Measurements from ENCODE around the gene SPDYE11.
"Not testable (repeated sequence)": the region's sequence is repeated elsewhere in the genome, so short reads cannot be mapped to it uniquely, and the experiment has no call there.

The SPDYE11 gene, protein sequence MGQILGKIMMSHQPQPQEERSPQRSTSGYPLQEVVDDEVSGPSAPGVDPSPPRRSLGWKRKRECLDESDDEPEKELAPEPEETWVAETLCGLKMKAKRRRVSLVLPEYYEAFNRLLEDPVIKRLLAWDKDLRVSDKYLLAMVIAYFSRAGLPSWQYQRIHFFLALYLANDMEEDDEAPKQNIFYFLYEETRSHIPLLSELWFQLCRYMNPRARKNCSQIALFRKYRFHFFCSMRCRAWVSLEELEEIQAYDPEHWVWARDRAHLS

DNA sequence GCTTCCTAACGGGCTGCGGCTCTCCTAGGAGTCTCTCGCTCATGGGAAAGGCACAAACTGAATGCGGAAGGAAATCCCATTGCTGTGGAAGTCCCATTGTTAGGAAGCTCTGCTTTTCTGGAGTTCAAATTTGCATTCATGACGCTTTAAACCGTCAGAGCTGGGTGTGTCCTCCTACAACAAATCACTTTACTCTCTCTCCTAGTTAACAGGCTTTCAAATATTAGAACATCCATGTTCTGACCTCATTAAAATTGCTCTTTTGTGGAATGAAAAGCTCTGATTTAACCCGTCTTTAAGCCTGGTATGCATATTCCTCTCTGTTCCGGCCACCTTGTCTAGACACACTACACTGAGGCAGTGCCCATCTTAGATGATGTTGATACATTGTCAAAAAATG, at the start of gene SPDYE11:
SPDYE11 (minus strand) TSS at position 101 of the 400 bp plus-strand sequence. CDS start 1,800 bp downstream, outside the sequence.
- not testable (repeated sequence) for DNase-seq (ENCODE audit: low read depth)

DNA sequence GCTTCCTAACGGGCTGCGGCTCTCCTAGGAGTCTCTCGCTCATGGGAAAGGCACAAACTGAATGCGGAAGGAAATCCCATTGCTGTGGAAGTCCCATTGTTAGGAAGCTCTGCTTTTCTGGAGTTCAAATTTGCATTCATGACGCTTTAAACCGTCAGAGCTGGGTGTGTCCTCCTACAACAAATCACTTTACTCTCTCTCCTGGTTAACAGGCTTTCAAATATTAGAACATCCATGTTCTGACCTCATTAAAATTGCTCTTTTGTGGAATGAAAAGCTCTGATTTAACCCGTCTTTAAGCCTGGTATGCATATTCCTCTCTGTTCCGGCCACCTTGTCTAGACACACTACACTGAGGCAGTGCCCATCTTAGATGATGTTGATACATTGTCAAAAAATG, 28.2 kb upstream of the SPDYE11 start, which contains the start of gene SPDYE9:
SPDYE9 (minus strand) TSS at position 101 of the 400 bp plus-strand sequence. CDS start 1,800 bp downstream, outside the sequence.
- DNase-seq (ENCODE audit: low read depth): not testable (repeated sequence)

DNA sequence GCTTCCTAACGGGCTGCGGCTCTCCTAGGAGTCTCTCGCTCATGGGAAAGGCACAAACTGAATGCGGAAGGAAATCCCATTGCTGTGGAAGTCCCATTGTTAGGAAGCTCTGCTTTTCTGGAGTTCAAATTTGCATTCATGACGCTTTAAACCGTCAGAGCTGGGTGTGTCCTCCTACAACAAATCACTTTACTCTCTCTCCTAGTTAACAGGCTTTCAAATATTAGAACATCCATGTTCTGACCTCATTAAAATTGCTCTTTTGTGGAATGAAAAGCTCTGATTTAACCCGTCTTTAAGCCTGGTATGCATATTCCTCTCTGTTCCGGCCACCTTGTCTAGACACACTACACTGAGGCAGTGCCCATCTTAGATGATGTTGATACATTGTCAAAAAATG, 28.0 kb downstream of the SPDYE11 start, which contains the start of gene SPDYE8:
SPDYE8 (minus strand) TSS at position 101 of the 400 bp plus-strand sequence. CDS start 1,800 bp downstream, outside the sequence.
- not testable (repeated sequence) for DNase-seq (ENCODE audit: low read depth)

DNA sequence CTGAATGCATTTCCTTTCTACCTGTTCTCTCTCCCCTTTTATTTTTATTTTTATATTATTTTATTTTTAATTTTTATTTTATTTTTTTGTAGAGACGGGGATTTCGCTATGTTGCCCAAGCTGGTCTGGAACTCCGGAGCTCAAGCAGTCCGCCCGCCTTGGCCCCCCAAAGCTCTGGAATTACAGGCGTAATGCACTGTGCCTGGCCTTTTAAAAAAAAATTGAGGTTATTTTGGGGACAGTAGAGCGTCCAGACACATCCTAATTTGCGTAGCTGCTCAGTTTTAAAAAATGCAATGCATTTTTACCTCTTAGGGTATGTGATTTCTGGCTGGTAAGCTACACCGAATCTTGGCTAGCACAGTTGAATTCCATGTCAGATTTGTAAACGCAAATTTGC, 51.2 kb downstream of the SPDYE11 start:
- DNase-seq (ENCODE audit: low read depth): not testable (repeated sequence)

DNA sequence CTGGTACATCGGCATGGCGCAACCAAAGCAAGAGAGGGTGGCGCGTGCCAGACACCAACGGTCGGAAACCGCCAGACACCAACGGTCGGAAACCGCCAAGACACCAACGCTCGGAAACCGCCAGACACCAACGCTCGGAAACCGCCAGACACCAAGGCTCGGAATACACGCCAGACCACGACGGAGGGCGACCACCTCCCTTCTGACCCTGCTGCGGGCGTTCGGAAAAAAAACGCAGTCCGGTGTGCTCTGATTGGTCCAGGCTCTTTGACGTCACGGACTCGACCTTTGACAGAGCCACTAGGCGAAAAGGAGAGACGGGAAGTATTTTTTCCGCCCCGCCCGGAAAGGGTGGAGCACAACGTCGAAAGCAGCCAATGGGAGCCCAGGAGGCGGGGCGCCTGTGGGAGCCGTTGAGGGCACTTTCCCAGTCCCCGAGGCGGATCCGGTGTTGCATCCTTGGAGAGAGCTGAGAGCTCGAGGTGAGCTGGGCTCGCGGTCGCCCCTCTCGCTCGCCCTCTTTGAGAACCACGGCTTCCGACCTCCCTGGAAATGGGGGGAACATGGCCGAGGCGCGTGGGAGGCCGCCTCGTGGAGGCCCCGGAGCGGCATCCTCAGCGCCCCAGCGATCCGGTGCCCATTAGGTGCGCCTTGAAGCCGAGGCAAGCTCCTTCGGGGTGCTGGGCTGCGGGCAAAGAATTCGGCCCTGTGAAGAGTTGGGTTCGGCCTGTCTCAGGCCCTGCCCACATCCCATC, 51.8 kb downstream of the SPDYE11 start:
- peak; percentile 78 for DNase-seq (ENCODE audit: low read depth)

DNA sequence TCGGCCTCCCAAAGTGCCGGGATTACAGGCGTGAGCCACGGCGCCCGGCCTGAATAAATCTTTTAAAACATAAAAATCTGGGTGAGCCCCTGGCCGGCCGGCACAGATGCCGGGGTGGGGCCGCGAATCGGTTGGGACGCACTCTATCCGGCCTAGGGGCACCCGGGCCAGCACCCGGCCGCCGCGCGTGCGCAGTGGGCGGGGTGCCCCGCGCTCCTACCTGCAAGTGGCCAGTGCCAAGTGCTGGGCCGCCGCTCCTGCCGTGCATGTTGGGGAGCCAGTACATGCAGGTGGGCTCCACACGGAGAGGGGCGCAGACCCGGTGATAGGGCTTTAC, 52.4 kb downstream of the SPDYE11 start:
- peak; percentile 32 for DNase-seq (ENCODE audit: low read depth)

DNA sequence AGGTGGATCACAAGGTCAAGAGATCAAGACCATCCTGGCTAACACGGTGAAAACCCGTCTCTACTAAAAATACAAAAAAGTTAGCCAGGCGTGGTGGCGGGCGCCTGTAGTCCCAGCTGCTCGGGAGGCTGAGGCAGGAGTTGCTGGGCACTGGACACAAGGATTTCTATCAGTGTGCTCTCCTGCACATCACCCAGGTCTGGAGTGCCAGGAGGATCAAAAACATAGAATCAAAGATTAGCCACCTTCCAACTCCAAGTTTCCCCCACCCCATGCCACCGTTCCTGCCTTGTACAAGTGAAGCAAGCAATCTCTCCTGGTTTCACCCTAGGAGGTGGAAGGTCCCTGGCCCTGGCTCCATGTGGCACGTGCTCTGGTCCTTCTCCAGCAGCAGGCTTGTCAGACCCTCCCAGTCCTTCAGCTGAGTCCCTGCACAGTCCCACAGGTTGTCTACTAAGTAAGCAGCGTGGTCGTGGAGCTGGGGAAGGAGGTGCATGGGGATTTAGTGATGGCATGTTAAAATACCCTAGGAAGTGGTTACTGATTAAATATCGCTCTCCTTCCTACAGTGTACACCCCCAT, 59.7 kb downstream of the SPDYE11 start:
- not testable (repeated sequence) for DNase-seq (ENCODE audit: low read depth)
